Muscle of leg (tissue), 9 donors: Measurements from ENCODE around the gene KIF23. TPM values are rescaled to one million over a fixed set of nuclear protein-coding genes. Genes with fewer than 3 reads are reported as not detected.

Source experiments
- polyA plus RNA-seq, 8 donors: library from polyadenylated mRNA; unstranded; fragments of 120-200 nt; gene quantifications; one replicate each; pipeline versions ENCODE4 v1.2.1 to v1.2.3, GENCODE V29; 2013; ENCODE audit warnings: inconsistent platforms in 1 of 8, low replicate concordance in 1 of 8; ENCODE audit not compliant: insufficient read length in 8 of 8, insufficient read depth in 1 of 8
- total RNA-seq: library from RNA; stranded (reverse); fragments of 120-200 nt; gene quantifications from one replicate; pipeline ENCODE4 v1.2.4, GENCODE V29; 2013

KIF23 gene
- total and polyA plus RNA-seq, 9 donors = 16.5 to 26.9 (median 21.2) TPM

Other genes starting within 250 kb of the KIF23 start
- 0.13 TPM for gene PAQR5, start 115.4 kb upstream of the KIF23 start, total RNA-seq
- under 1 TPM; 0.11 to 0.83 (median 0.33) TPM for gene PAQR5, start 115.4 kb upstream of the KIF23 start, polyA plus RNA-seq
- 693 TPM for gene RPLP1, start 38.5 kb downstream of the KIF23 start, total RNA-seq
- gene RPLP1, start 38.5 kb downstream of the KIF23 start, polyA plus RNA-seq = 1,000 to 10,000 TPM; 3,074 to 4,092 (median 3,742) TPM